Measurements from ENCODE around the gene C19orf38.

The C19orf38 gene

GRCh38 chr19:10889880-10890279, 41.7 kb downstream of the C19orf38 start:
- Mint-ChIP-seq H3K9me3 (no peaks in the 10 kb centered on the region), H3K27me3 (ENCODE audit: low read depth, poor library complexity) (no peaks in the 10 kb centered on the region), H3K27ac (no peak overlapping the region), H3K36me3 (ENCODE audit: low read depth) (no peaks in the 10 kb centered on the region), H3K4me3 (no peak overlapping the region), H3K4me1 (peaks cover 67% of the 10 kb centered on the region)
- DNase-seq: no peak
- no peak for TF ChIP-seq CTCF (IDR thresholded peaks at IDR 0.05)

GRCh38 chr19:10891405-10892086, 43.3 kb downstream of the C19orf38 start:
- Mint-ChIP-seq H3K4me1 (peaks cover 74% of the 10 kb centered on the region), H3K36me3 (ENCODE audit: low read depth) (no peaks in the 10 kb centered on the region), H3K9me3 (no peaks in the 10 kb centered on the region), H3K27ac (peak overlapping the region; percentile 89), H3K27me3 (ENCODE audit: low read depth, poor library complexity) (no peaks in the 10 kb centered on the region), H3K4me3 (peak overlapping the region; percentile 38)
- no peak for TF ChIP-seq CTCF (IDR thresholded peaks at IDR 0.05)
- no peak for DNase-seq

DNA sequence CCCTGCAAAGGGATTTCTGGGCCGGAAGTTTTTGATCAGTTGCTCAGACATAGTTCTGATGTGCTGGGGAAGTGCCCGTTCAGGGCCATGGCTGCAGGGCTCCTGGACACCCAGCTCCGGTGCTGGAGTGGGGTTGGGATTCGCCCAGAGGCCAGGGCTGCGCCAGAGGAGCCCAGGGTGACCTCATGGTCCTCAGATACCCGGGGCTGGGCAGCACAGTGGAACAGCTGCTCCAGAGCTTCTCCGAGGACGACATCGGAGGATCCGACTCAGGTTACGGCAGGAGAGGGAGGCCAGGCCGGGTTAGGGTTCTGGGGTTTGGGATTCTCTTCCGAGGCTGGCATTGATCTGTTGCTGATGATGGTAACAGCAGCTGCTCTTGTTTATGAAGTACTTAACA, 44.0 kb downstream of the C19orf38 start:
- H3K27me3 Mint-ChIP-seq (ENCODE audit: low read depth, poor library complexity): no peaks in the 10 kb centered on the region
- H3K4me1 Mint-ChIP-seq: peaks cover 75% of the 10 kb centered on the region
- DNase-seq: no peak

DNA sequence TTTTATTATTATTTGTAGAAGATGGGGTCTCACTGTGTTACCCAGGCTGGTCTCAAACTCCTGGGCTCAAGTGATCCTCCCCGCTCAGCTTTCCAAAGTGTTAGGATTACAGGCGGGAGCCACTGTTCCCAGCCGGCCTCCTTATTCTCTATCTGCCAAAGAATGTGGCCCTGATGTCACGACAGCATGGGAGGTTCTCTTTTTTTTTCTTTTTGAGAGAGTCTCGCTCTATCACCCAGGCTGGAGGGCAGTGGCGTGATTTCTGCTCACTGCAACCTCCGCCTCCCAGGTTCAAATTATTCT, 46.6 kb downstream of the C19orf38 start:
- H3K36me3 Mint-ChIP-seq (ENCODE audit: low read depth): no peaks in the 10 kb centered on the region
- no peak overlapping the region for H3K4me3 Mint-ChIP-seq
- peak overlapping the region; percentile 94 for H3K27ac Mint-ChIP-seq
- DNase-seq: no peak
- no peak for TF ChIP-seq CTCF (IDR thresholded peaks at IDR 0.05)
- H3K4me1 Mint-ChIP-seq: peaks cover 57% of the 10 kb centered on the region
- no peaks in the 10 kb centered on the region for H3K27me3 Mint-ChIP-seq (ENCODE audit: low read depth, poor library complexity)
- H3K9me3 Mint-ChIP-seq: no peaks in the 10 kb centered on the region

More for the DNA sequence above, 44.0 kb downstream of the C19orf38 start:
- Mint-ChIP-seq H3K4me3 (peak overlapping the region; percentile 38), H3K27ac (peak overlapping the region; percentile 89), H3K36me3 (ENCODE audit: low read depth) (no peaks in the 10 kb centered on the region), H3K9me3 (no peaks in the 10 kb centered on the region)
- no peak for TF ChIP-seq CTCF (IDR thresholded peaks at IDR 0.05)

- Mint-ChIP-seq H3K4me1 (peaks cover 57% of the 10 kb centered on the region), H3K36me3 (ENCODE audit: low read depth) (peaks cover 4% of the 10 kb centered on the region)
These were observed 47.1 kb downstream of the C19orf38 start for GRCh38 chr19:10895363-10895762.

More at GRCh38 chr19:10895363-10895762, 47.1 kb downstream of the C19orf38 start:
- Mint-ChIP-seq H3K27me3 (ENCODE audit: low read depth, poor library complexity) (no peaks in the 10 kb centered on the region), H3K27ac (no peak overlapping the region), H3K9me3 (peaks cover 2% of the 10 kb centered on the region), H3K4me3 (no peak overlapping the region)
- no peak for TF ChIP-seq CTCF (IDR thresholded peaks at IDR 0.05)
- no peak for DNase-seq
